HG02970 (cell line): Measurements from ENCODE around the gene CACFD1.
"Not testable (repeated sequence)": the region's sequence is repeated elsewhere in the genome, so short reads cannot be mapped to it uniquely, and the experiment has no call there.

Source experiments
- ATAC-seq: cut with Tn5 transposase; IDR thresholded peaks from one replicate; pipeline ENCODE4 v1.9.1; 2021; ENCODE audit warnings: mild to moderate bottlenecking, moderate library complexity, moderate number of reproducible peaks; ENCODE audit not compliant: unreplicated experiment, low FRiP score

CACFD1 gene

DNA sequence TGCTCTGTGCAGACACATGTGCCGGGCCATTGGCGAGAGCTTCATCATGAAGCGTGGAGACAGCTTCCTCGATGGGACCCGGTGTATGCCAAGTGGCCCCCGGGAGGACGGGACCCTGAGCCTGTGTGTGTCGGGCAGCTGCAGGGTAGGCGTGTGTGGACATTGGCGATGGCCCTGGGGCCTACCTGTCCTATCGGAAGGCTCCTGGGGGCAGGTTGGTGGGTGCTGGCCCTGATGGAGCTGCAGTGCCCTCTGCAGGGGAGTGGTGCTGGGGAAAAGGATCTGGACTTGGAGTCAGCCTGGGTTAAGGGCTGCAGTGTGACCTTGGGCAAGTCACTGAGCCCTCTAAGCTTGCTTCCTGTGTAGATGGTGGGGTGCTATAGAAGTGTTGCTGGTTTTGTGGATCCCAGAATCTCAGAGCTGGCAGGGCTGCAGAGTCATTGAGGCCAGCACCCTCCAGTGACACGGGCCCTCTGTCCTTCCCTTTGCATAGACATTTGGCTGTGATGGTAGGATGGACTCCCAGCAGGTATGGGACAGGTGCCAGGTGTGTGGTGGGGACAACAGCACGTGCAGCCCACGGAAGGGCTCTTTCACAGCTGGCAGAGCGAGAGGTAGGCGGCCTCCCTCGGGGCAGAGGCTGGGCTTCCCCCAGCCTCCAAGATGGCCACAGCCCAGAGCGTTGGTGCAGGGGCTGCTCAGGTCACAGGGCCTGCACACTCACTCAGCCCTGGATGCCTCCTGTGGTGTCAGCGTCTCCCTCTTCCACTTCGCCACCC, 21.8 kb upstream of the CACFD1 start:
- no peak for ATAC-seq

DNA sequence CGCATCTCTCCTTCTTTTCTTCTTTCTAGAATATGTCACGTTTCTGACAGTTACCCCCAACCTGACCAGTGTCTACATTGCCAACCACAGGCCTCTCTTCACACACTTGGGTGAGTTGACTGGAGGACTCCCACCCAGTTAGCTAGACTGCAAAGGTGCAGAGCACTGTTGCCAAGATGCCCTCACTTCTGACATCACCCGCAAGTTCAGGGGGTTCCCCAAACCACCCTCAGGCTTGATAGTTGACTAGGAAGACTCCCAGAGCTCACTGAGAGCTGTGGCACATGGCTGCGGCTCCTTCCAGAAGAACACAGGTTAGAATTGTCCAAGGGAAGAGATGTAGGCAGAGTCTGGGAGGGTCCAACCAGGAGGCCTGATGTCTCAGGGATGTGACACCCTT, 20.4 kb upstream of the CACFD1 start:
- ATAC-seq, result no peak

DNA sequence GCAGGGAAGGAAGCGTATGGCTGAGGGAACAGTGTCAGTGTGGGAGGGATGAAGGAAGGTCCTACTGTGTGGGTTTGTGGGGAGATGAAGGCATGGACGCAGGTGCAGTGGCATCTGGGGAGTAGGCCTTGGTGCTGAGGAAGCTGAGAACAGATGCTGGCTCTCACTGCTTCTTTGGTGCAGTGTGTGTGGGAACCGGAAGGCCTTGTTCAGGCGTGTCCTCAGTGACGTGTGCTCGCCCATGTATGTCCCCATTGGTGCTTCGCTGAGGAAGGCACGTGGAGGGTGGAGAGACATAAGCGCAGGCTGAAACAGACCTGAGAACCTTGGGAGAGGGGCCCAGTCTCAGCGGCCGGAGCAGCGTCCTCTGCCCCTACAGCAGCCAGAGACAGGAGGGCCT, 18.9 kb upstream of the CACFD1 start:
- ATAC-seq, result no peak

DNA sequence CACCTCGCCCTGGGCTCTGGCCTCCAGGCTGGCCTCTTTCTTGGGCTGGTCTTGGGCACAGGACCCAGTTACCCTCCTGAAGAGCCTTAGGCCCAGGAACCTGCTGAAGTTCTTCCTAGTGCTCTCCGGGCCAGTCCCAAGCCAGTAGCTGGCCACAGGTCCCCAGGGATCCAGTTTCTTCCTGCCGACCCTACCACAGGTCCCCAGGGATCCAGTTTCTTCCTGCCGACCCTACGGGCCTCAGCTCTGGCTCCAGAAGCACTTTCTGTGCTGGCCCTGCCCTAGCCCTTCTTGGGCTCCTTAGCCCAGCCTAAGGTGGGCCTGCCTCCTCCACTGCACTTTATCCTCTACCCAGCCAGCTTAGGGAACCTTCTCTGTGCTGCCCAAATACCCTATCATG, 18.2 kb upstream of the CACFD1 start:
- no peak for ATAC-seq

DNA sequence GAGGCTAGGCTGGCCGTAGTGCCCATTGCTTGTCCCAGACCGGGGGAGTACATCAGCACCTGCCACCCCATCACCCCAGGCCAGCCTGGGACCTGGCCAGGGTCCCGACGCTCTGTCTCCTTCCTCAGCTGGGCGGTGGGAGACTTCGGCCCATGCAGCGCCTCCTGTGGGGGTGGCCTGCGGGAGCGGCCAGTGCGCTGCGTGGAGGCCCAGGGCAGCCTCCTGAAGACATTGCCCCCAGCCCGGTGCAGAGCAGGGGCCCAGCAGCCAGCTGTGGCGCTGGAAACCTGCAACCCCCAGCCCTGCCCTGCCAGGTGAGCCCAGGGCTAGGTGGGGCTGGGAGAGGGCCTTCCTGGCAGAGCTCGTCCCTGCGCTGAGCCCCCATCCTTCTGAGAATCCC, 16.5 kb upstream of the CACFD1 start:
- no peak for ATAC-seq

- ATAC-seq, result no peak
Measured at GRCh38 chr9:133443982-133444381, 15.8 kb upstream of the CACFD1 start.

GRCh38 chr9:133445293-133445969, 14.3 kb upstream of the CACFD1 start:
- no peak for ATAC-seq

GRCh38 chr9:133448487-133448972, 11.2 kb upstream of the CACFD1 start:
- no peak for ATAC-seq

DNA sequence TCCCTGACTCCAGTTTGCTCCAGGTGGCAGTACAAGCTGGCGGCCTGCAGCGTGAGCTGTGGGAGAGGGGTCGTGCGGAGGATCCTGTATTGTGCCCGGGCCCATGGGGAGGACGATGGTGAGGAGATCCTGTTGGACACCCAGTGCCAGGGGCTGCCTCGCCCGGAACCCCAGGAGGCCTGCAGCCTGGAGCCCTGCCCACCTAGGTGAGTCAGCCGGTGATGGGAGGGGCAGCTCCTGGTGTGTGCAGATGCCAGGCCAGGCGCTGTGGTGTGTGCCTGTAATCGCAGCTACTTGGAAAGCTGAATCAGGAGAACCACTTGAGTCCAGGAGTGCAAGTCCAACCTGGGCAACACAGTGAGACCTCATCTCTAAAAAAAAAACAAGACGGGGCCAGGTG, 10.0 kb upstream of the CACFD1 start:
- ATAC-seq, result no peak

DNA sequence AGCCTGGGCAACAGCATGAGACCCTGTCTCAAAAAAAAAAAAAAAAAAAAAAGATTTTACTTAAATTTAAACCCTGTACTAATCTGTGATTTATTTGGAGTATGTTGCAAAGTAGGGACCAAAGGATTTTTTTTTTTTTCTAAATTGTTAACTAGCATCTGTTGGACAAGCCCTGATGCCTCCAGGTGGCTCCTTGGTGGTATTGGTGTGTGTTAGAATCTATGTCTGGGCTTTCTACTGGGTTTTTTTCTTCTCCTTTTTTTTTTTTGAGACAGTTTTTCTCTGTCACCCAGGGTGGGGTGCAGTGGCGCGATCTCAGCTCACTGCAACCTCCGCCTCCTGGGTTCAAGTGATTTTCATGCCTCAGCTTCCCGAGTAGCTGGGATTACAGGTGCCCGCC, 7.9 kb upstream of the CACFD1 start:
- ATAC-seq, result not testable (repeated sequence)

- no peak for ATAC-seq
Measured at GRCh38 chr9:133452562-133452961, 7.2 kb upstream of the CACFD1 start.

DNA sequence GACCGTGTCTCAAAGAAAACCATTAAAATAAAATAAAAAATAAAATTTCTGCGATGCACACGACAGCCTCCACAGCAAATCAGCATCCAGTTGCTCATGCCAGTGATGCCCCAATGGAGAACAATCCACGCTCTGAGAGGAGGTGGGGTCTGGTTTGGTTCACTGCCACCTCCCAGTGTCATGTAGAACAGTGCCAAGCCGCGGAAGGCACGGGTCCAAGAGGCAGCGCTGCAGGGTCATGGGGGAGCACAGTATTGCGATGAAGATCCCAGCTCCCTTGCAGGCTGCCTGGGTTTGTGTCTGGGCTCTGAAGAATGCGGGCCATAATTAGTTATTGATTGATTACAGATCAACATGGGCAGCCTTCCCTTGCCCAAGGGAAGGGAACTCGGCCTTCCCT, 6.1 kb upstream of the CACFD1 start:
- no peak for ATAC-seq

DNA sequence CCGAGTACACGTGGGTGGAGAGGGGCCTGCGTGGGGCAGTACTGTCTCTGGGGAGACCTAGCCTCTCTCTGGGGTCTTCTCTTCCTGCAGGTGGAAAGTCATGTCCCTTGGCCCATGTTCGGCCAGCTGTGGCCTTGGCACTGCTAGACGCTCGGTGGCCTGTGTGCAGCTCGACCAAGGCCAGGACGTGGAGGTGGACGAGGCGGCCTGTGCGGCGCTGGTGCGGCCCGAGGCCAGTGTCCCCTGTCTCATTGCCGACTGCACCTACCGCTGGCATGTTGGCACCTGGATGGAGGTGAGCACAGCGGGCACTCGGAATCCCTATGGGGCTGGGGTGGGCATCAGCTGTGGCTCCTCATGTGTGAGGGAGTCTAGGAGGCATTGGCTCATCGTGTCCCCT, 5.5 kb upstream of the CACFD1 start:
- no peak for ATAC-seq

DNA sequence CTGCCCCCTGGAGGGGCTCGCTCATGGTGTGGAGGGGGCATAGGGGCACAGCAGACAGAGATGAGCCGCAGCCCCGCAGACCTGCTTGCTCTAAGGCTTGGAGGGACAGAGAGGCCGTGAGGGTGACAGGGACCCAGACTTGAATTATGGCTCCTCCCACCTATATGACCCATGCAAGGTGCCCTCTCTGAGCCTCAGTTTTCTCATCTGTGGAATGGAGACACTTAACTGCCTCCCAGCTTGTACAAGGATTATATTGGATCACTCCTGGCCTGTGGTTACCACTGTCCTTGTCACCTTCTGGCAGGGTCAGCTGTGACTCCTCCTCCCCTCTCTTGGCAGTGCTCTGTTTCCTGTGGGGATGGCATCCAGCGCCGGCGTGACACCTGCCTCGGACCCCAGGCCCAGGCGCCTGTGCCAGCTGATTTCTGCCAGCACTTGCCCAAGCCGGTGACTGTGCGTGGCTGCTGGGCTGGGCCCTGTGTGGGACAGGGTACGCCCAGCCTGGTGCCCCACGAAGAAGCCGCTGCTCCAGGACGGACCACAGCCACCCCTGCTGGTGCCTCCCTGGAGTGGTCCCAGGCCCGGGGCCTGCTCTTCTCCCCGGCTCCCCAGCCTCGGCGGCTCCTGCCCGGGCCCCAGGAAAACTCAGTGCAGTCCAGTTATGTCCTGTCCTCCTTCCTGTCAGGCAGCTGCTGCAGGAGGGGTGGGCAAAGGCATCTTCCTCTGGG, 4.7 kb upstream of the CACFD1 start:
- no peak for ATAC-seq

- ATAC-seq, result no peak
Measured at GRCh38 chr9:133455936-133456335, 3.8 kb upstream of the CACFD1 start.

- ATAC-seq, result no peak
Measured at GRCh38 chr9:133456409-133456808, 3.4 kb upstream of the CACFD1 start.

- no peak for ATAC-seq
Measured at GRCh38 chr9:133457233-133457632, 2.5 kb upstream of the CACFD1 start.

DNA sequence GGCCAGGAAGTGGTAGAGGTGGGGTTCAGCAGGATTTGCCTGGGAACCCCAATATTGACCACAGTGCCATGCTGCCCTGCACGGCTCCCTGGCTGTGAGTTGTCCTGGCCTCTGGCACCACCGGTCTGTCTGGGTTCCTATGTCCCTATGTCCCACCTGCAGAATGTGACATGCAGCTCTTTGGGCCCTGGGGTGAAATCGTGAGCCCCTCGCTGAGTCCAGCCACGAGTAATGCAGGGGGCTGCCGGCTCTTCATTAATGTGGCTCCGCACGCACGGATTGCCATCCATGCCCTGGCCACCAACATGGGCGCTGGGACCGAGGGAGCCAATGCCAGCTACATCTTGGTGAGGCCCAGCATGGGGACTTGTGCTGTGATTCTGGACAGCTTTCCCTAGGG, 2.0 kb upstream of the CACFD1 start:
- no peak for ATAC-seq

DNA sequence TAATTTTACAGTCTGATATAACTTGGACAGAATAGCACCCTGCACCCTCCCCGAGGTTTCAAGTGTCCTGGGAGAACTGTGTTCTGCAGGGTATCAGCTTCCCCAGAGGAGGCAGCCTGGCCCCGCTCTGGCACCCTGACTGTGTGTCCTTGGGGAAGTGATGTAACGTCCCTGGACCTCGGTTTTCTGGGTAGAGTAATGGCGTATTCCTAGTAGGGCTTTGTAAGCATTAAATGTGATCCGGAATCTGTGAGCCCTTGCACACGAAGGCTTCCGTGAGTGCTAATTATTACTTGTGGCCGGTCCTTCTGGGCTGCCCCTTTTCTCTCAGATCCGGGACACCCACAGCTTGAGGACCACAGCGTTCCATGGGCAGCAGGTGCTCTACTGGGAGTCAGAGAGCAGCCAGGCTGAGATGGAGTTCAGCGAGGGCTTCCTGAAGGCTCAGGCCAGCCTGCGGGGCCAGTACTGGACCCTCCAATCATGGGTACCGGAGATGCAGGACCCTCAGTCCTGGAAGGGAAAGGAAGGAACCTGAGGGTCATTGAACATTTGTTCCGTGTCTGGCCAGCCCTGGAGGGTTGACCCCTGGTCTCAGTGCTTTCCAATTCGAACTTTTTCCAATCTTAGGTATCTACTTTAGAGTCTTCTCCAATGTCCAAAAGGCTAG, 1.0 kb upstream of the CACFD1 start:
- ATAC-seq, result no peak

GRCh38 chr9:133460405-133461175, 812 bp downstream of the CACFD1 start:
- peak; percentile 26 for ATAC-seq
